K562 (cell line): Measurements from ENCODE around the gene TANK. TPM values are rescaled to one million over a fixed set of nuclear protein-coding genes. Genes with fewer than 3 reads are reported as not detected.

Experiments used
- ATAC-seq: fragments of 200-7000 bp; cut with Tn5 transposase; 3 replicates; pipeline ENCODE4 v1.9.1; 2020; ENCODE audit warnings: moderate library complexity
- BruUV-seq: library from RNA; stranded (reverse); fragments of 400-500 nt; replicated peaks from 2 replicates; lab custom pipeline; 2021; lab: Mats Ljungman, UMichigan
- CTCF ChIA-PET: fragments of 300-600 bp; formaldehyde crosslinking; extraction: SDS; loops from one replicate; lab custom pipeline; 2021; ENCODE audit warnings: low intra/inter-chr PET ratio; lab: Yijun Ruan, JAX
- POLR2A ChIA-PET: fragments of 300-600, 350-650 bp; sonication (Branson Sonifier 250); formaldehyde crosslinking; extraction: SDS; loops from one replicate; lab custom pipeline; 2021; ENCODE audit warnings: antibody characterized with exemption, inconsistent platforms; lab: Yijun Ruan, JAX
- DNase-seq, 4 experiments: peaks; one replicate each; pipeline versions ENCODE4 v3.0.0 to v3.0.0-alpha.2; 2011 to 2018; ENCODE audit warnings: low spot score in 3 of 4, mixed read lengths in 3 of 4; ENCODE audit errors: extremely low read depth in 1 of 4
- FAIRE-seq: peaks from 2 replicates; lab custom pipeline; 2011; peaks lifted over from hg19 to GRCh38; lab: Jason Lieb, UNC
- H2AFZ ChIP-seq: 2 replicates; pipeline ENCODE4 v1.6.0; 2011; ENCODE audit warnings: low read depth, low read length, control low read depth, inconsistent platforms
- H3K27ac ChIP-seq: fragments of 200-600 bp; 3 replicates; pipeline ENCODE4 v1.8.0; 2011; ENCODE audit warnings: low read depth, mild to moderate bottlenecking, control low read depth, inconsistent platforms, low read length, moderate library complexity, mixed read lengths; ENCODE audit errors: extremely low read depth
- H3K27me3 ChIP-seq, 2 experiments: fragments of 300-600 bp in 1 of 2; 2 replicates in 1 of 2; 3 replicates in 1 of 2; pipeline versions ENCODE4 v1.6.0 to v1.8.0; 2011; ENCODE audit warnings: inconsistent platforms in 2 of 2, low read length in 2 of 2, mild to moderate bottlenecking in 1 of 2, mixed read lengths in 1 of 2, moderate library complexity in 1 of 2; ENCODE audit not compliant: control insufficient read depth in 2 of 2, insufficient read depth in 2 of 2
- H3K36me3 ChIP-seq: fragments of 300-600 bp; 3 replicates; pipeline ENCODE4 v1.8.0; 2011; ENCODE audit warnings: mild to moderate bottlenecking, low read length, inconsistent platforms; ENCODE audit not compliant: control insufficient read depth, insufficient read depth
- H3K4me1 ChIP-seq, 2 experiments: fragments of 200-600 bp in 1 of 2; replicated peaks in 1 of 2; 2 replicates in 1 of 2; 3 replicates in 1 of 2; pipeline versions ENCODE4 v1.5.1 to v1.8.0; 2011; ENCODE audit warnings: inconsistent platforms in 2 of 2, low read length in 2 of 2, mild to moderate bottlenecking in 1 of 2, mixed read lengths in 1 of 2, moderate library complexity in 1 of 2; ENCODE audit not compliant: control insufficient read depth in 2 of 2, insufficient read depth in 2 of 2
- H3K4me2 ChIP-seq: 2 replicates; pipeline ENCODE4 v1.6.1; 2011; ENCODE audit warnings: low read length, control low read depth, inconsistent platforms, mixed read lengths; ENCODE audit not compliant: insufficient read depth
- H3K4me3 ChIP-seq: fragments of 200-600 bp; sonication (generic), shearing (Covaris generic); 2 replicates; pipeline ENCODE4 v1.5.1; 2016; ENCODE audit warnings: control low read depth, inconsistent platforms
- H3K79me2 ChIP-seq: fragments of 200-600 bp; 3 replicates; pipeline ENCODE4 v1.8.0; 2011; ENCODE audit warnings: low read length, inconsistent platforms; ENCODE audit not compliant: control insufficient read depth, insufficient read depth
- H3K9ac ChIP-seq, 2 experiments: 2 replicates each; pipeline versions ENCODE4 v1.6.0 to v1.6.1; 2011; ENCODE audit warnings: low read depth in 2 of 2, low read length in 2 of 2, control low read depth in 1 of 2, inconsistent platforms in 1 of 2, mild to moderate bottlenecking in 1 of 2, mixed read lengths in 1 of 2; ENCODE audit not compliant: insufficient read depth in 1 of 2
- H3K9me1 ChIP-seq: one replicate; pipeline ENCODE4 v1.6.0; 2011; ENCODE audit warnings: inconsistent platforms, mild to moderate bottlenecking, low read length, moderate library complexity; ENCODE audit not compliant: control insufficient read depth, insufficient read depth
- H3K9me3 ChIP-seq: replicated peaks from 2 replicates; pipeline ENCODE4 v1.5.1; 2011; ENCODE audit warnings: low read depth, low read length, inconsistent platforms; ENCODE audit not compliant: control insufficient read depth, insufficient read depth
- H4K20me1 ChIP-seq: replicated peaks from 2 replicates; pipeline ENCODE4 v1.6.1; 2011; ENCODE audit warnings: low read length, inconsistent platforms, mixed read lengths; ENCODE audit not compliant: control insufficient read depth, insufficient read depth
- CEBPB ChIP-seq: fragments of 450-650 bp; IDR thresholded peaks from 2 replicates; pipeline ENCODE4 v1.6.1; 2016; ENCODE audit warnings: missing genetic modification characterization, missing compliant biosample characterization
- CEBPG ChIP-seq, 3 experiments: fragments of 200-800 bp in 1 of 3; sonication (Bioruptor generic) in 1 of 3; sonication (generic) in 1 of 3; formaldehyde crosslinking in 1 of 3; IDR thresholded peaks in 2 of 3; conservative IDR thresholded peaks in 1 of 3; 2 replicates each; pipeline versions ENCODE4 v1.6.1 to v1.8.0; 2016 to 2022; ENCODE audit warnings: missing compliant biosample characterization in 2 of 3, missing genetic modification characterization in 2 of 3, mild to moderate bottlenecking in 1 of 3, missing genetic modification reagents in 1 of 3
- FOS ChIP-seq: IDR thresholded peaks from 3 replicates; pipeline ENCODE4 v1.6.1; 2011; ENCODE audit not compliant: insufficient read length; ENCODE audit errors: extremely low read depth
- HNRNPLL ChIP-seq: fragments of 200-400 bp; formaldehyde crosslinking; IDR thresholded peaks from 2 replicates; pipeline ENCODE4 v1.6.1; 2017; ENCODE audit warnings: low read length, low read depth, mild to moderate bottlenecking; ENCODE audit not compliant: poor library complexity, severe bottlenecking
- WGBS: fragments of 100-300 bp; shearing (Covaris generic); methylation state at CpG from one replicate; pipeline ENCODE4 v1.1.6; 2016; ENCODE audit warnings: low coverage, mixed read lengths; ENCODE audit not compliant: insufficient coverage; ENCODE audit errors: missing lambda C conversion rate; 5-methylcytosine and 5-hydroxymethylcytosine counted together
- in situ Hi-C: fragments of 300-500 bp; cut with MboI; formaldehyde crosslinking; loops from 4 replicates; pipeline ENCODE4 v1.15.0; 2018; ENCODE audit warnings: inconsistent platforms, mixed read lengths
- intact Hi-C: fragments of 100-400 bp; cut with micrococcal nuclease; formaldehyde crosslinking; loops from 2 replicates; pipeline ENCODE4 v1.14.2; 2022
- polyA plus RNA-seq, 8 experiments: library from polyadenylated mRNA; depleted of rRNA in 4 of 8; stranded (reverse) in 5 of 8; unstranded in 3 of 8; fragments of >200 nt; fragmentation: Nextera tagmentation in 2 of 8; fragmentation: Illumina TruSeq in 1 of 8; extraction: Ambion mirVana in 2 of 8; extraction: Trizol in 1 of 8; gene quantifications; 2 replicates each; pipeline versions ENCODE4 v1.2.1 to v1.2.3, GENCODE V29; 2011 to 2014; ENCODE audit warnings: inconsistent platforms in 1 of 8, missing spikeins in 1 of 8
- total RNA-seq, 7 experiments: library from RNA; depleted of rRNA in 6 of 7; stranded (reverse); fragments of >200 nt in 6 of 7; fragmentation: Illumina TruSeq in 2 of 7; extraction: Trizol in 2 of 7; gene quantifications; 2 replicates each; pipeline versions ENCODE4 v1.2.1 to v1.2.3, GENCODE V29; 2011 to 2021; ENCODE audit warnings: low replicate concordance in 1 of 7

Gene TANK
- total and polyA plus RNA-seq, 9 of the 15 experiments (the other 6 are each of a cell fraction or from before 2014, with no cell fraction given), result 43.0 to 91.5 (median 54.4) TPM

GRCh38 chr2:161131074-161131680 is 29.1 kb upstream of the TANK start:
- Histone ChIP-seq H3K9ac (no peak overlapping the region), H3K4me3 (no peak overlapping the region), H2AFZ (peak overlapping the region; percentile 53), H3K36me3 (no peaks in the 10 kb centered on the region), H3K4me1 (no peaks in the 10 kb centered on the region), H4K20me1 (no peaks in the 10 kb centered on the region), H3K27ac (no peak overlapping the region), H3K9me3 (no peaks in the 10 kb centered on the region), H3K79me2 (no peaks in the 10 kb centered on the region), H3K27me3 (no peaks in the 10 kb centered on the region), H3K4me2 (no peak overlapping the region), H3K9me1 (no peaks in the 10 kb centered on the region)
- no TSS peak for BruUV-seq
- DNase-seq (no peak), ATAC-seq (no peak), FAIRE-seq (no peak)
- in situ Hi-C loops, result no loop called here
- TF ChIP-seq FOS (no peak), HNRNPLL (no peak), CEBPG (CRISPR knock-in tag; IDR thresholded peaks at IDR 0.05) (no peak), CEBPG (tag; conservative IDR thresholded peaks at IDR 0.05 in 1 of 2, IDR thresholded peaks at IDR 0.05 in 1 of 2) (peak in 1 of 2 experiments; percentile 28; a peak in 1 of 4 replicates), CEBPB (tag) (0 out of 2 replicates have a peak, but pooled peaks have one; percentile 6)
- intact Hi-C loops, result no loop called here
- POLR2A ChIA-PET, result interaction anchor here (0.6 kb wide), 1 partner anchor 115 kb away, joined by 4 read pairs; no protein-coding TSS in a partner anchor
- CTCF ChIA-PET, result interaction anchor here (0.7 kb wide), 1 partner anchor 279 kb away, joined by 4 read pairs; no protein-coding TSS in a partner anchor
- WGBS, result 2% methylated on average over 4 of the region's 4 CpGs
